Fibroblast of skin of back (primary cell): ENCODE data around the gene ZFYVE28.
A peak's percentile ranks its signal among the peaks of the same experiment; 100 is the strongest.

Experiments
- DNase-seq: peaks from one replicate; pipeline ENCODE4 v3.0.0-alpha.2; 2013

ZFYVE28 gene

DNA sequence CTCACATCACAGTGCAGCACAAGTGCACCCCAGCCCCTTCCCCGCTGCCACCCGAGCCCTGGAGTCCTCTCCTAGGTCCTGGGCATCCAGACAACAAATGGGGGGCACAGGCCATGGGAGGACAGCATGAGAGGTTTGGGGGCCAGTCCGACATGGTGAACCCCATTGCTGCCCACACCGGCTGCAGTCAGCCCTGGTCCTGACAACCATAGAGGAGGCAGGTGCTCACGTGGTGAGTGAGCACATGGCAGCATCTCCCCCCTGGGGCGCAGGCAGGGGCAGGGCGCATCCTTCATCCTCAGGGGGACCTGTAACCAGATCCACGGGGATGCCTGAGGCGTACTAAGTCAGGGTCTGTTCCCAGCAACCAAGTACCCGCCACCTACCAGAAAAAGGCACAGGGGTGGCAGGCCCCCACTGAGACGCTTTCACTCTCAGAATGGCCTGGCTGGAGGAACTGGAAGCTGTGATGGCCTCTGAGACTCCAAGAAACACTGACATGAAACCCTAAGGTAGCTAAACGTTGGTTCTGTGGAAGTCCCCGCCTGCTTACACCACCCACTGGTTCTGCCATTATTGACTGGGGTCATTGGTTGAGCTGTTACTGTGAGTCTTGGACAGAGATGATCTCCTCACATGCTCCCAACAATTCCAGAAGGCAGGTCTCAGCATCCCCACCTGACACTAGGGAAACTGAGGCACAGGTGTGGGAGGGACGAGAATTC is 6.5 kb downstream of the ZFYVE28 start:
- no peak for DNase-seq

DNA sequence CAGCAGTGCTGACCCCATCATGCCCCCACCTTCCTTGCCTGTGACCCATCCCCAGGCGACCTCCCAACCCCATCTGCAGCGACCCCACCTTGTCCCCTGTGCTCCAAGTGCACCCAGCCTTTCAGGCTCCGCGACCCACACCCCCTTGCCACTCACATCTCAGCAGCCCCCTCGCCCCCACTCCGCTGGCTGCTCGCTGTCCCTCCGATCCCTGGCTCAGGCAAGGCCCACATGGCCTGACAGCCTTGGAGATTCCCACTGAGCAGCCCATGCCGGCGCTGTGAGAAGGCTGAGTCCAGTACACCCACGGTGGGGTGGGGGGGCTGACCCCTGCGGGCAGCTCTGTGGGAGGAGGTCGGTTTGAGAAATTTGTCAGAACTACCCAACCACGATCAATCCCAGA is 9.1 kb downstream of the ZFYVE28 start:
- no peak for DNase-seq

DNA sequence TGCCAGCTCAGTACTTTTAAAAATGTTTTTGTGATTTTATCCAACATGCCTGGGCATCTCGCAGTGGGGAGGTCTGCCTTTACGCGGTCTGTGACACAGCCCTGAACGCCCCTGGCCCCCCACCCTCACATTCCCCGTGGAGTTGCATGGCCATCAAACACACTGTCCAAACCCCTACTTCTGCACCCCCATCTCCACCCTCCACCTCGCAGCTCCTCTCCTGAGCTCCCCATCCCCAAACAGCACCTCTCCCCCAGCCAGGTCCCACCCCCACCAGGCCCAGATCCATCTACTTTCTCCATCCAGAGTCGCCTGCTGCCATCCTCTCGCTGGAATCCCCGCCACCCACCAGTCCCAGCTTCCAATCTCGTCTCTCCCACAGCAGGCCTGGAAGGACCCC is 9.5 kb downstream of the ZFYVE28 start:
- no peak for DNase-seq

DNA sequence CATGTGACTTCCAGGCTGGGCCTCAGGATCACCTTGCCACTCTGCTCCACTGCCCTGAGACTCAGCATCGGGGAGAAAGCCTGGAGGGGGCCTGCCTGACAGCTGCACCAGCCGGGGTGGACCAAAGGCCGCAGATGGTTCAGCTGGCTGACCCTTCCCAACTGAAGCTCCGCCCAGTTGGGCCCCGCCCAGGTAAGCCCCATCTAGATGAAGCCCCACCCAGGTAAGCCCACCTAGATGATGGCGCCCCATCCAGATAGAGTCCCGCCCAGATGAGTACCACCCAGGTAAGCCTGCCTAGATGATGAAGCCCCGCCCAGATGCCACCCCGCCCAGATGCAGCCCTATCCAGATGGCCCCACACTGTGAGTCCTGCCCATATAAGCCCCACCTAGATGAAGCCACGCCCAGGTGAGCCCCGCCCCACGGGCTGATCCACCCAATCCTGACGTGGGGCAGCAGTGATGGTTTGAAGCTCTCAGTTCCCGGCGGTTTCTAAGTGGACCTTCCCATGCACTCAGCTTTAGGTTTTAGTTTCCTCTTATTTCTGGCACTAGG is 10.0 kb downstream of the ZFYVE28 start:
- DNase-seq = no peak

DNA sequence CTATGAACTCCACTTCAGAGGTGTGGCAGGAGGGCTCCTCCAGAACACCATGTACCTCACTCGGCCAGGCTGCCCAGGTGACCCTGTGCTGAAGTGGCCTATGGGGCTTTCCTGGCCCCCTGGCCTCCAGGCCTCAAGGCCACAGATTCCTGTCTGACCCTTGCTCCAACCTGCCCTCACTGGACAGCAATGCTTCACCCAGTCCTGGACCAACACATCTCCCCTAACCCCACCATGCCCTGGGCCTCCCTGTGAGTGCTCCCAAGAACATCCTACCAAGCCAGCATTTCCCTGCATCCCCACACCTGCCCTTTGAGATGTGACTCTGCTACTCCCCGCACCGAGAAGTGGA is 10.5 kb downstream of the ZFYVE28 start:
- no peak for DNase-seq

DNA sequence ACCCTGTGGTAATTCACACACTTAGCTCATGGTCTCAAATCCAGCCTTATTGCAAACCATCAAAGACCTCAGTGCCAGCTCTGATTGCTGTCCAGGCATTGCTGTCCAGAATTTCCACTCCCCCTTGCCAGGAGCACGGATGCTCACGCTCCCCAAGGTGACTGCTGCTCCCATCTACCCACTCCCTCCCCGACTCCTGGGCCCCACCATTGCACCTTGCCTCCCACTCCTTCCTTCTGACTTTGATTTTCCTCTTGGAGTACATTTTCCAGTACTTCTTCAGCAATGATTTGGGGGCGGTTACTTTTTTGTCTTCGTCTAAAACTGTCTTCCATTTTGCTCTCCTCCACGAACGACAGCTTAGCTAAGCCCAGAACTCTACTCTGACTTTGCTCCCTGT is 11.5 kb downstream of the ZFYVE28 start:
- no peak for DNase-seq

DNA sequence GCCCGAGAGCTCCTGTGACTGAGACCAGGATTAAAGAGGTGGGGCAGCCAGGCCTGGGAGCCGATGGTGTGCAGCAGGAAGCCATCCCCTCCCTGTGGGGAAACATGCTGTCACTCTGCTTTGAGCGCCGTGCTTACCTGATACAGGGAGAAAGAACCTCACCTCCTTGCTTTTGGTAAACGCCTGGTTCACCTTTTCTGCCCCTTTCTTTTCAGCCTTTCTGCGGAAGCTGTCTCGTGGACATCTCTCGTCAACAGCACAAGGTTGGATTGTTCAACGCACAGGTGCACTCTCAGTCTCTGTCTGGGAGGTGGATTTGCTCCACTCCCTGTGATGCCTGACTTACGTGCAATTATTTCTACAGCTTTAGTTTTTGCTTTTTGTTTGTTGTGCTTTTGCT is 12.0 kb downstream of the ZFYVE28 start:
- no peak for DNase-seq

DNA sequence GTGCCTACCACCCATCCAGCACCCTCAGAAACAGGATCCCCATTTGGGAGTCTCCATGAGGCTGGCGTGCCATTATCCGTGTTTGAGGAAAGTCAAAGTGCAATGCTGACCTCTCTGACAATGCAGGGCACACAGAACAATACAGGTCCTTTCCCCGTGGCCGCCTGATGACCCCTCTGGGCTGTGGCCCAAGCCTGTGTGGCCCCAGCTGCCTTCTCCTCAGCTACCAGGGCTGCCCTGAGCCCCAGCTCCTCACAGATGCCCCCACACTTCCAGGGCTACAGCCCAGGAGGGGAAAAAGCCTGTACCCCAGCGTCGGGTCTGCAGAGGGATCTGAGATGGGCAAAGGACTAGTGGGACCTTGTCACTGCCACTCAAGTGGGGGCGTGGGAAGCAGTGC is 15.5 kb downstream of the ZFYVE28 start:
- DNase-seq = no peak

DNA sequence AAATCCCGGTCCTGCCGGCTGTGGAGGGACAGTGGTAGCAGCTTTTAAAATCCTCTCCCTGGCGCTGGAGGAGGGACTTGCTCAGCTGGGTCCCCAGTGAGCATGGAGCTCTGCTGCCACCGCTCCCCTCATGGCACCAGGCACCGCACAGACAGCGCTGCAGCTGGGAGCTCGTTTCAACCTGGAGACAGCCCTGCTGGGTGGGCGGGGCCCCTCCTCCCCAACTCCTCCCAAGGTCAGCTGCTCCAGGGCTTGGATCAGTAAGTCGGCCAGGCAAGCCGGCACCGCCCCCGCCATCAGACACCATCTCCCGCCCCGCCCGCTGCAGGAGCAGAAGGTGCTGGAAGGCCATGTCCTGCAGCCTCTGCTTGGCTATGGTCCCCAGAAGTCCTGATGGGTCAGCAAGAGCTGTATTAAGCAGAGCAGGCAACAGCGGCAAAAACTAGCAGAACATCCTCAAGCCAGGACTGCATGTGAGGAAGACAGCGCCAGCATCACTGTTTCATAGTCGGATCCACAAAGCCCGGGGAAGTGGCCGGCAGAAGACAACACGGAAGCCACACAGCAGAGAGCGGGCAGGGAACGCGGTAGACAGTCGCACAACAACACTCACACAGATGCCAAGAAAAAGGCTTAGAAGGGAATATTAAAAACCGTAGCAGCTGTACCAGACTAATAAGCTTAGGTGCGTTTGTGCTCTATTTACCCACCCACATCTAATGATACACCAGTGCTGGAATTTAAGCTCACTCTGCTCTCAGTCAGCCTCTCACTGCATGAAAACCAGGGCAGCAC is 16.2 kb downstream of the ZFYVE28 start:
- peak; percentile 39 for DNase-seq

DNA sequence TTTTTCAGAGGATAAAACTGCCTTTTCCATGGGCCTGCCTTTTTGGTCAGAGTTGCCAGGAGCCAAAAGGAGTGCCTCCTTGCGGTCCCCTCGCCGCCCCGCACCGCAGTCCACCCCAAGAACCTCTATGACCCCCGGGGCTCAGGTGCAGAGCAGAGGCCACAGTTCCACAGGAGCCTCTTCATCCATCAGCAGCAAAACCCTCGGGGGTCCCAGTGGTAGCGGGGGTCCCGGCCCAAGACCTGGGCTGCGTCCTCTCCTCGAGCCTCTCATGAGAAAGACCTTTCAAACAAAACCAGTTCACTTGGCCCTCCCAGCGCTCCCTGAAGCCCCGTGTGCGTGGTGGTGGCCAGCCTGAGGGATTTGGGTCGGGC is 16.8 kb downstream of the ZFYVE28 start:
- DNase-seq = no peak

DNA sequence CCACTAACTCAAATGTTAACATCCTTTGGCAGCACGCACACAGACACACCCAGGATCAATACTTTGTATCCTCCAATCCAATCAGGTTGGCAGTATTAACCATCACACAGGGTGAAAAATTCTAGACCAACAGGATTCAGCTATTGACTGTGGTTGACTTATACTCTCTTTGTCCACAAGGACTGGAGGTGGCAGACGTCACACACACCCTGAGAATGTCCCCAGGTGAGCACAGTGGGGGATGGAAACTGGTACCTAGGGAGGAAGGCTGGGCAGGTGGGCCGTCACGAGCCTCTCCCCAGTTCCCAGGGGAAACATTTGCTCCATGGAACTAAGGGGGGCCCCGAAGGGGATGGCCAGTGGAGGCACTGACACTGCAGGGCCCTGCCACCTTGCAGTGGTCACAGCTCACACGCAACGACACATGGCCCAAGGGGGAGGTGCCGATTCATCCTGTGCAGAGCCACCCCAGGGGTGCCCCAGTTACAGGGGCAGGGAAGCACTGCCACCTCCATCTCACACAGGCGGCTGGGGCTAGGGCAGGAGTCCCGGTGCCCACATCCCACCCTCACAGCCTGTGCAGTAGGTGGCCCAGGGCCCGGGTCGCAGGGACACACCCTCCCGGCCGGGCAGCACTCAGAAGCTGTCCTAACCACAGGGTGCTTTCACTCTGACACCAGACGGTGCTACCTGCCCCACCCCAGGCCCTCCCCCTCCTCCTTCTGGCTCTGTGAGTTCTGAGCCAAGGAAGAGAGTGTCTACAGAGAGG is 17.4 kb downstream of the ZFYVE28 start:
- no peak for DNase-seq

DNA sequence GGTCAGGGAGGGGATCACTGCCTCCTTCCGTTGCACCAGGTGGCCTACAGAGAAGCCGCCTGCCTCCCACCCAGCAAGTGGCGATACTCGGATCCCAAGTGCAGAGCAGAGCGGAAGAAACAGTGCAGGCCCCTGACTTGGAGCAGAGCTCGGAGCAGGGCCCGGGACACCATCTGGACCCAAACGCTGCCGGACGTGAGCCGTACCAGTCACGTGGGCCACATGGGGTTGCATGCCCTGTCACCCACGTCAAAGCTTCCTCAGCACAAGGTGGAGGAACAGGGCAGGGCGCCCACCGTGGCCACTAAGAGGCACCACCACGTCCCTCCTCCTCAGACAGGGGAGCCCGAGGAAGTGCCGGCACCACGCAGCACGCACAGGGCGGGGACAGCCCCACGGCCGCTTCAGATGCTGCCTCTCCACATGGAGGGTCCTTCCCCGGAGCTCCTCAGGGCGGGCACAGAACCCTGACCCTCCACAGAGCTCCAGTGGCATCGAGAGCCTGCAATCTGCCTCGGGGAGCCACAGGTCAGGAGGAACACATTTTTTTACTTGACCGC is 18.7 kb downstream of the ZFYVE28 start:
- DNase-seq = no peak

DNA sequence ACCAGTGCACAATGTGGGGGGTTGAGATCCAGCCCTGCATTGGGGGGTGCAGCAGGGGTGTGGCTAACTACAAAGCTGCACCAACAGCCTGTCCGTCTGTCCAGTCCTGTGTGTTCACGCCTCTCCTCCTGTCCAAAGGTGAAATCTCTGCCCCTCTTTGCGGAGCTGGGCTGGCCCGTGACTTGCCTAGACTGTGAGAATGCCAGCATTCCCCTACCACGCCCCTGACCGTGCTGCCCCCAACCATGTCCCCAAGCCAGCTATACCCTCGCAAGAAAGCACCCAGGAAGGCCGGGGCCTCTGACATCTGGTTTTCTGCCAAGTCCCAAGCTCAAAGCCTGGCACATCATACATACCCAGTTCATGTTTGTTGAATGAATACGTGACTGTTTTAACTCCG is 19.2 kb downstream of the ZFYVE28 start:
- DNase-seq = no peak

DNA sequence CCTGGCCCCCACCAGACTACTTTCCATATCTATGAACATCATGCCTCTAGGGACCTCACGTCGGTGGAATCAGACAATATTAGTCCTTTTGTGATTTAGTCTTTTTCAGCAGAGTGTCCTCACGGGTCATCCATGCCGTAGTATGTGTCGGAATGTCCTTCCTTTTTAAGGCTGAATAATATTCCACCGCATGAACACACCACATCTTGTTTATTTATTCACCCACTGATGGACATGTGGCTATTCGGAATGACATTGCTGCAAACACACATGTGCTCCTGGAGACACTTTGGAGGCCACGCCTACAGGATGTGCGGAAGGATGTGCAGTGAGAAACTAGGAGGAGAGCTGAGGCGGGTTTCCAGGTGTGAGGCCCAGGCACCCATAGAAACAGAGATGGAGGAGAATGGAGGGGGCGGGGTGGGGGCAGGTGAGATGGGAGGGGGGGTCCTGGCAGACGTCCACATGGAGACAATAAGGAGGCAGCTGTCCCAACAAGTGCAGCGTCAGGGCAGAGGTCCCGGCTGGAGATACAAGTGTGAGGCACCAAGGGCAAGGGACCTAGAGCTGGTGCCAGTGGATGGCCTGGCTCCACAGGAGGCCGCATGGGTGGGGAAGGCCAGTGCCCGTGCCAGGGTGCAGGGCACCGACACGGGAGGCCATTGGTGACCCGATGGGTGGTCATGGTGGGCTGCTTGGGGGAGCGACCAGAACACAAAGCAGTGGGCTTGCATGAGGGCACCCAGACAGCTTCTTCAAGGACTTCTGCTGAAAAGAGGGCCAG is 20.7 kb downstream of the ZFYVE28 start:
- DNase-seq = no peak

DNA sequence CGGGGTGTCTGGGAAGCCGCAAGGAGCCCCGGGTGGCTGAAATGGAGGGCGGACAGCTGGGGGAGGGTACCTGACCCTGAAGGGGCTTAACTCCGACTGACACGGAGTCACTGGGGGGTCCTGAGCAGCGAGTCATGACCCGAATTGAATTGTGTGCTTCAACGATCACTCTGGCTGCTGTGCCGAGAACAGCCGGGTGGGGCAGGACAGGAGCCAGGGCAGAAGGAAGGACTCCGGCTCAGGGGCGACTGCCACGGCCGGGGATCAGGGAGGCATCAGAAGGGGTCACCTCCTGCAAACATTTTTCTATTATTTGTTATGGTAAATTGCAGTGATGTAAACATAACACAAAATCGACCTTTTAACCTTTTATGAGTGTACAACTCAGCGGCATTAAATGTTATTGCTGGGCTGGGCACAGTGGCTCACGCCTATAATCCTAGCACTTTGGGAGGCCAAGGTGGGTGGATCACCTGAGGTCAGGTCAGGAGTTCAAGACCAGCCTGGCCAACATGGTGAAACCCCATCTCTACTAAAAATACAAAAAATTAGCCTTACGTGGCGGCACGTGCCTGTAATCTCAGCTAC is 21.6 kb downstream of the ZFYVE28 start:
- DNase-seq = no peak

DNA sequence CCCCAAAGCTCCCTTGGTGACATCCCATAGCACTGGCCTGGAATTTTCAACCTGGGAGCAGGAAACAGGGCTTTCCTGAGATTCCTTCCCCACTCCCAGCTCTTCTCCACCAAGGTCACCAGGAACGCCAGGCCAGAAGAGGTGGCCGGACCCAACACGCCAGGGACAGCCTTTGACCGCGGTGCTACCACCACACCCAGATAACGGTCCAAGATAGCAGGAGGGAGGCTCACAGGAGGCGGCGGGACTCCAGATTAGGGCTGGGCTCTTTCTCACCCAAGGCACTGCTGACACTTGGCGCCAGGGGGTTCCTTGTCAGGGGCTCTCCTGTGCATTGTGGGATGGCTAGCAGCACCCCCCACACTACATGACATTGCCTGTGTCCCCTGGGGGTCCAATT is 22.9 kb downstream of the ZFYVE28 start:
- no peak for DNase-seq

DNA sequence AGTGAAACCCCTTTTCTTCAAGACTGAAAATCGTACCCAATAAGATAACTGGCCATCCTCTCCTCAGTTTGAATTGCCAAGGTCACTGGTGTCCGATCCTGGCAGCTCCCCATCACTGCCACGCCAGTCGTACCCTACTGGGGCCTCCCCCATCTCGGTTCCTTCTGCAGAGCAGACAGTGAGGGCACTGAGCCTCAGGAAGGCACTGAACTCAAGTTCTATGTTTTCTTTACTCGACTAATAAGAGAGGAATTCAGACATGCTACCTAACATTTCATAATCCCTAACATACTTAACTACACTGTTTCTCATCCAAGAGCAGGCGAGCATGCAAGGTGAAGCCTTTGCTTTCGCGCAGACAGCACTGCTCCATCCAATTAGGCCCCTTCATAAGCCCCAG is 23.4 kb downstream of the ZFYVE28 start:
- DNase-seq = peak; percentile 27

DNA sequence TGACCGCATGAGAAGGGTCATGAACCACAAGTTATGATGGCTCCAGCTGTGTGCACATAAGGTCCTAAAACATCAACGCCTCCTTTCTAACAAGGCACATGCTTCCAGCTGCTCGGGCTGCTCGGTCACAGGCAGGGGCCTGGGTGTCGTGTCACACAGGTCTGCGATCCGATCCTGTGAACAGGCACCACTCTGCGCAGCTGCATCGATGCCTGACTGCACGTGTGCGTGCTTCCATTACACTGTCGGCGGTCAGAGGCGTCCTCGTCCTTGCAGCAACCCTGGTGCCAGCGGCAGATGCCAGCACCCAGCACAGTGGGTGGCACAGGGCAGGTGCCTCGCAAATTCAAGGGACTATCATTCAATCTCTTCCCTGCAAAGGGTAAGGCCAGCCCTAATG is 23.9 kb downstream of the ZFYVE28 start:
- DNase-seq = no peak

DNA sequence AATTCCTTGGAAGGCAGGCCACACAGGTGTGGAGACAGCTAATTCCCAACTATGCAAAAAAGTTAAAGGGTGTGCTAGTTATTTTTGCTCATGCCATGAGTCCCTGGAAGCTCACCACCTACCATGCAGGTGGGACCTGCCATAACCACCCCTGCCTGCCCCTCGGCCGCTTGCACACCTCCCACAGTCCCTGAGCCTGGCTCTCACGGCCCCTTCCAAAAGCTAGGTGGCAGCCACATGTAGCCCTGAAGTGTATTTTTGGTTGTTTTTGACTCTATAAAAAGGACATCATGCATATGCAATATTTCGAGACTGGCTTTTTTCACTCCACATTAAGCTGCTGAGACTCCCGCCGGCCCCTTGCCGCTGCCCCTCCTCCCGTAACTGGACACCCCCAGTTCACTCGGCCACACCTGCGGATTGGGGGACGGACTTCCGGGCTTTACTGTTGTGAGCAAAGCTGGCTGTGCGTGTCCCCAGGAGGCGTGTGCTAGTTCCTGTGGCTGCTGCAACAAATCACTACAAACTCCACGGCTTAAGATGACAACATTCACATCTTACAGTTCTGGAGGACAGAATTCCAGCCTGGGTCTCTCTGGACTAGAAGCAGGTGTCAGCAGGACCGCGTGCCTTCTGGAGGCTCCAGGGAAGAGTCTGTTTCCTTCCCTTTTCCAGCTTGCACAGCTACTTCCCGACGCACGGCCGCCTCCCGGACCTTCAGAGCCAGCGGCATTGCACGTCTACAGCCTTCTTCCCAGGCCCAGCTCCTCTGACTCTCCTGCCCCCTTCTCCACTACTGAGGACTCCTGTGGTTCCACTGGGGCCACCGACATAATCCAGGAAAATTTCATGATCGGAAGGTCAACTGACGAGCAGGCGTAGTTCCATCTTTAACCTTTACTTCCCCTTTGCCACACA is 24.8 kb downstream of the ZFYVE28 start:
- DNase-seq = no peak

DNA sequence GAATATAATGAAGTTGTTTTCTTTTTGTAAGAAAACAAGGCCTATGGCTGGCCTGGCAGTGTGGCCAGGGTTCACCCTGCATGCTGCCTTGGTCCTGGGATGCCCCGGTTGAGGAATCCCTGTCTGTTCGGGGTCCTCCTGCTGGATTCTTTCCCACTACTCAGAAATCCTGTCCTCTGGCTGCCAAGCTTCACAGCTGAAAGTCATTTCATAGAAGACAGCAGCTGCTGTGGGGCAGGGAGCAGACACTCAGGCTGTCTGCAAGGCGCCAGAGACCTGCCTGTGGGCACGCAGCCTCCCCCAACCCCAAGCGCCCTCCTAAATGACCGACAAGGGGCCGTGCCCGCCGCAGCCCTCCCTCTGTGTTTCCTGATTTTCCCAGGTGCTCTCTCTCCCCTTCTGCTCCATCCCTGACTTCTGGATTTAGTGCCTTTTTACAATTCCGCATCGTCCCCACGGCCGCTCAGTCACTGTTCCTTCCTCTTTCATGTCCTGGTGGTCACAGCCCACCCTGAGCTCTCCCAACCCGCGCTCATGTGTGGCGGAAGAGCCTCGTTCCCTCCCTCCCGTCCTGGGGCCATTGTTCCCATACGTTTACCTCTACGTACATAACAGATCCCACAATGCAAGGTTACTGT is 27.5 kb downstream of the ZFYVE28 start:
- no peak for DNase-seq
